GM12875 (cell line): ENCODE data around the gene ELMO1.

Experiments used
- H3K4me3 ChIP-seq: one replicate; pipeline ENCODE4 v1.5.1; 2011; ENCODE audit warnings: low read depth, low read length, control low read depth
- TF ChIP-seq, protein P1 (sequence below): IDR thresholded peaks from 2 replicates; pipeline ENCODE4 v1.5.1; 2011; ENCODE audit warnings: low read depth, mild to moderate bottlenecking, control low read depth, inconsistent platforms, low read length, moderate library complexity, borderline replicate concordance; ENCODE audit not compliant: insufficient read depth

ELMO1 gene

GRCh38 chr7:37194943-37195342, 253.7 kb downstream of the ELMO1 start:
- no peak overlapping the region for H3K4me3 ChIP-seq
- TF ChIP-seq, protein P1, sequence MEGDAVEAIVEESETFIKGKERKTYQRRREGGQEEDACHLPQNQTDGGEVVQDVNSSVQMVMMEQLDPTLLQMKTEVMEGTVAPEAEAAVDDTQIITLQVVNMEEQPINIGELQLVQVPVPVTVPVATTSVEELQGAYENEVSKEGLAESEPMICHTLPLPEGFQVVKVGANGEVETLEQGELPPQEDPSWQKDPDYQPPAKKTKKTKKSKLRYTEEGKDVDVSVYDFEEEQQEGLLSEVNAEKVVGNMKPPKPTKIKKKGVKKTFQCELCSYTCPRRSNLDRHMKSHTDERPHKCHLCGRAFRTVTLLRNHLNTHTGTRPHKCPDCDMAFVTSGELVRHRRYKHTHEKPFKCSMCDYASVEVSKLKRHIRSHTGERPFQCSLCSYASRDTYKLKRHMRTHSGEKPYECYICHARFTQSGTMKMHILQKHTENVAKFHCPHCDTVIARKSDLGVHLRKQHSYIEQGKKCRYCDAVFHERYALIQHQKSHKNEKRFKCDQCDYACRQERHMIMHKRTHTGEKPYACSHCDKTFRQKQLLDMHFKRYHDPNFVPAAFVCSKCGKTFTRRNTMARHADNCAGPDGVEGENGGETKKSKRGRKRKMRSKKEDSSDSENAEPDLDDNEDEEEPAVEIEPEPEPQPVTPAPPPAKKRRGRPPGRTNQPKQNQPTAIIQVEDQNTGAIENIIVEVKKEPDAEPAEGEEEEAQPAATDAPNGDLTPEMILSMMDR, result no peak

DNA sequence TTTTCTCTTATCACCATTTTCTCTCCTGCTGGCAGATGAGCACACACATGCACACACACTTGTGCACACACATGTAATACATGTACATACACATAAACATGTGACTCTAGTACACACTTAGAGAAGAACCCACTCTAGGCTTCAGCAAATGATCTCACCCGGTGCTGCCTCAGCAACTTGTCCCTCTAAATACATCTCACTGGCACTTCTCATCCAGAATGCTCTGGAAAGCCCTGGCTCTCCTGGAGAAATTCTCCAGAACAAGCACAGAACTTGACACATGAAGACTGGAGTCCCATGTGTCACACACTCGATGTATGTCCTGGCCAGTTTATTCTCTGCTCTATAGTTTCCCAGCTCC, 254.9 kb downstream of the ELMO1 start:
- no peak overlapping the region for H3K4me3 ChIP-seq
- TF ChIP-seq, protein P1, result no peak

- TF ChIP-seq, protein P1, result no peak
- no peak overlapping the region for H3K4me3 ChIP-seq
Observed at GRCh38 chr7:37193087-37193774, 255.4 kb downstream of the ELMO1 start.

- TF ChIP-seq, protein P1, result no peak
- no peak overlapping the region for H3K4me3 ChIP-seq
Observed at GRCh38 chr7:37191797-37192196, 256.9 kb downstream of the ELMO1 start.

DNA sequence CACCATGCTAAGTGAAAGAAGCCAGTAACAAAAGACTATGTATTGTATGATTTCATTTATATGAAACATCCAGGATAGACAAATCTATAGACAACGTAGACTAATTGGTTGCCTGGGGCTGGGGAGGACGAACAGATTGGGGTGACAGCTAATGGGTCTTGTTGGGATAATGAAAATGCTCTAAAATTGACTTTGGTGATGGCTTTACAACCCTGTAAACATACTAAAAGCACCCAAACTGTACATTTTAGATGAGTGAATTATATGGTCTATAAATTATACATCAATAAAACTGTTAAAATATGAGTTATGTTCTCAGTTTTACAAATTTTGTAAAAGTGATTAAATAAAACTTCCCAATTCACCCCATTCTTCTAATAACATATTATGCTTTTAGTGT, 261.5 kb downstream of the ELMO1 start:
- TF ChIP-seq, protein P1, result no peak
- H3K4me3 ChIP-seq, result no peak overlapping the region

DNA sequence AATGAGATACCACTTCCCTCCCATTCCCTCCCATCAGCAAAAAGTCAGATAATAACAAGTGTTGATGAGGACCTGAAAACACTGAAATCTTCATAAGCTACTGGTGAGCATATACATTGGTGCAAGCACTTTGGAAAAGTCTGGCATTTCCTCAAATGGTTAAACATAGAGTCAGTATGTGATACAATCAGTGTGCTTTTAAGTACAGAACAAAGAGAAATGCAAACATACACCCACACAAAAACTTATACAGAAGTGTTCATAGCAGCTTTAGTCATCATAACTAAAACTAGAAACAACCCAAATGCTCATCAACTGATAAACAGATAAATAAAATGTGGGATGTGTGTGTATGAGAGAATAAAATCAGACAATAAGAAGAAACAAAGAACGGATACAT, 261.9 kb downstream of the ELMO1 start:
- TF ChIP-seq, protein P1, result no peak
- H3K4me3 ChIP-seq, result no peak overlapping the region

GRCh38 chr7:37181550-37181932, 267.1 kb downstream of the ELMO1 start:
- TF ChIP-seq, protein P1, result no peak
- H3K4me3 ChIP-seq, result no peak overlapping the region
